GM23338 (cell line): ENCODE measurements around the gene MAP3K8.

ENCODE experiments used
- EZH2 ChIP-seq: fragments of 200-600 bp; sonication (generic); IDR thresholded peaks from one replicate; pipeline ENCODE4 v1.8.0; 2017; ENCODE audit warnings: antibody characterized with exemption, mild to moderate bottlenecking, low read depth; ENCODE audit not compliant: unreplicated experiment
- POLR2AphosphoS5 ChIP-seq: IDR thresholded peaks from 2 replicates; pipeline ENCODE4 v1.6.1; 2016; ENCODE audit warnings: antibody characterized with exemption, low read depth
- TF ChIP-seq, protein P1 (sequence below), 2 experiments: fragments of 200-600 bp in 1 of 2; sonication (generic) in 1 of 2; conservative IDR thresholded peaks; 2 replicates each; pipeline versions ENCODE4 v1.5.1 to v1.6.1; 2016 to 2017; ENCODE audit warnings: antibody characterized with exemption in 2 of 2, low read depth in 2 of 2, mild to moderate bottlenecking in 2 of 2, moderate library complexity in 1 of 2

DNA sequence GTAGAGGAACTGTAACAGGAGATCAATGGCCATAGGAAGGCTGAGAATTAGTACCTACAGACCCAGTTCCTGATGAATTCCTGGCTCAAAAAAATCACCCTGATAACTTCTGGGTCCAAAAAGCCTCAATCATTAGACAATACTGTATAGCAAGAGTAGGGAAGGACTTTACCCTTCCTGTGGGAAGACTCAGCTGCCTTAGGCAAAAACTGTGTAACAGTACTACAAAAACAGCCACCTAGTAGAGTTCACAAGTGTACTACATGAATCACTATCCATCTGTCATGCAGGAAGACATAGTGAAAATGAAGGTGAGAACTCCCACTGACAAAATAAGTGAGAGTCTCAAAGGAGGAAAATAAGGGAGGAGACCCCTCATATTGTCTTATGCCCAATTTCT is 47.6 kb downstream of the MAP3K8 start:
- TF ChIP-seq, protein P1, sequence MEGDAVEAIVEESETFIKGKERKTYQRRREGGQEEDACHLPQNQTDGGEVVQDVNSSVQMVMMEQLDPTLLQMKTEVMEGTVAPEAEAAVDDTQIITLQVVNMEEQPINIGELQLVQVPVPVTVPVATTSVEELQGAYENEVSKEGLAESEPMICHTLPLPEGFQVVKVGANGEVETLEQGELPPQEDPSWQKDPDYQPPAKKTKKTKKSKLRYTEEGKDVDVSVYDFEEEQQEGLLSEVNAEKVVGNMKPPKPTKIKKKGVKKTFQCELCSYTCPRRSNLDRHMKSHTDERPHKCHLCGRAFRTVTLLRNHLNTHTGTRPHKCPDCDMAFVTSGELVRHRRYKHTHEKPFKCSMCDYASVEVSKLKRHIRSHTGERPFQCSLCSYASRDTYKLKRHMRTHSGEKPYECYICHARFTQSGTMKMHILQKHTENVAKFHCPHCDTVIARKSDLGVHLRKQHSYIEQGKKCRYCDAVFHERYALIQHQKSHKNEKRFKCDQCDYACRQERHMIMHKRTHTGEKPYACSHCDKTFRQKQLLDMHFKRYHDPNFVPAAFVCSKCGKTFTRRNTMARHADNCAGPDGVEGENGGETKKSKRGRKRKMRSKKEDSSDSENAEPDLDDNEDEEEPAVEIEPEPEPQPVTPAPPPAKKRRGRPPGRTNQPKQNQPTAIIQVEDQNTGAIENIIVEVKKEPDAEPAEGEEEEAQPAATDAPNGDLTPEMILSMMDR (conservative IDR thresholded peaks at IDR 0.05; ENCODE audit: low read depth in 2 of 2): no peak
- no peak for TF ChIP-seq POLR2AphosphoS5
- no peak for TF ChIP-seq EZH2
